Measurements from ENCODE around the gene TMEM248. TPM values are rescaled to one million over a fixed set of nuclear protein-coding genes. Genes with fewer than 3 reads are reported as not detected.

The TMEM248 gene
- total RNA-seq, 1 experiment from 2014 or later: 59.3 TPM

GRCh38 chr7:66921396-66921917 lies 432 bp downstream of the TMEM248 start:
- no TSS peak for BruUV-seq (replicated peaks)
- RAD21 ChIA-PET (ENCODE audit: low non-redundant PET in 1 of 2, low total read pairs in 2 of 2, uncharacterized antibody in 2 of 2, unreplicated experiment in 2 of 2): no interaction called here
- Histone ChIP-seq H3K9ac (ENCODE audit: low read length) (peak overlapping the region; percentile 95), H3K36me3 (ENCODE audit: control insufficient read depth in 1 of 2, insufficient read depth in 2 of 2, low read length in 2 of 2) (no peaks in the 10 kb centered on the region), H3K4me3 (replicated peaks in 1 of 2; ENCODE audit: low read depth in 1 of 2, low read length in 2 of 2) (peak overlapping the region; percentile 82 to 99), H3K27ac (ENCODE audit: low read depth, low read length) (peak overlapping the region; percentile 64), H3K4me1 (ENCODE audit: control insufficient read depth in 1 of 2, insufficient read depth in 2 of 2, low read length in 2 of 2) (peaks cover 0 to 29% of the 10 kb centered on the region in 2 experiments; a peak in 3 of 4 replicates), H3K9me3 (ENCODE audit: control insufficient read depth in 1 of 2, insufficient read depth in 1 of 2, low read depth in 1 of 2, low read length in 2 of 2) (no peaks in the 10 kb centered on the region), H3K27me3 (ENCODE audit: insufficient read depth, low read length) (no peaks in the 10 kb centered on the region), H3K79me2 (ENCODE audit: insufficient read depth, low read length) (peaks cover 51% of the 10 kb centered on the region), H3K4me2 (ENCODE audit: low read length) (peak overlapping the region; percentile 87), H4K20me1 (ENCODE audit: insufficient read depth) (no peaks in the 10 kb centered on the region), H2AFZ (ENCODE audit: low read depth, low read length, poor library complexity, severe bottlenecking) (no peak overlapping the region), H3K9me2 (ENCODE audit: insufficient read depth) (no peaks in the 10 kb centered on the region)
- POLR2A ChIA-PET: no interaction called here
- DNase-seq (ENCODE audit: low read depth, low spot score): no peak
- peak; percentile 46 for ATAC-seq
- intact Hi-C loops (cut with micrococcal nuclease): no loop called here
- TF ChIP-seq JUND (IDR thresholded peaks at IDR 0.05): no peak
- peak; percentile 80 for TF ChIP-seq ZFX (IDR thresholded peaks at IDR 0.05)
- CTCF ChIA-PET: interaction anchor here (1.0 kb wide), 1 partner anchor 16 kb away, joined by 3 read pairs; no protein-coding TSS in a partner anchor

GRCh38 chr7:66921918-66922486 lies 977 bp downstream of the TMEM248 start:
- peak overlapping the region; percentile 64 for H3K27ac ChIP-seq (ENCODE audit: low read depth, low read length)
- DNase-seq (ENCODE audit: low read depth, low spot score) (no peak), ATAC-seq (no peak)
- no peak overlapping the region for H2AFZ ChIP-seq (ENCODE audit: low read depth, low read length, poor library complexity, severe bottlenecking)
- H3K9me2 ChIP-seq (ENCODE audit: insufficient read depth): no peaks in the 10 kb centered on the region
- peak overlapping the region; percentile 95 for H3K9ac ChIP-seq (ENCODE audit: low read length)
- CTCF ChIA-PET: interaction anchor here (1.0 kb wide), 1 partner anchor 17 kb away, joined by 3 read pairs; no protein-coding TSS in a partner anchor
- H3K9me3 ChIP-seq (ENCODE audit: control insufficient read depth in 1 of 2, insufficient read depth in 1 of 2, low read depth in 1 of 2, low read length in 2 of 2): no peaks in the 10 kb centered on the region
- H3K4me2 ChIP-seq (ENCODE audit: low read length): peak overlapping the region; percentile 87
- H3K4me3 ChIP-seq (replicated peaks in 1 of 2; ENCODE audit: low read depth in 1 of 2, low read length in 2 of 2): peak overlapping the region; percentile 82 to 99
- intact Hi-C loops (cut with micrococcal nuclease): no loop called here
- peaks cover 0 to 29% of the 10 kb centered on the region in 2 experiments; a peak in 3 of 4 replicates for H3K4me1 ChIP-seq (ENCODE audit: control insufficient read depth in 1 of 2, insufficient read depth in 2 of 2, low read length in 2 of 2)
- peaks cover 57% of the 10 kb centered on the region for H3K79me2 ChIP-seq (ENCODE audit: insufficient read depth, low read length)
- H4K20me1 ChIP-seq (ENCODE audit: insufficient read depth): no peaks in the 10 kb centered on the region
- no peak for TF ChIP-seq CBX3 (IDR thresholded peaks at IDR 0.05; ENCODE audit: low read depth)
- TF ChIP-seq, protein P1, sequence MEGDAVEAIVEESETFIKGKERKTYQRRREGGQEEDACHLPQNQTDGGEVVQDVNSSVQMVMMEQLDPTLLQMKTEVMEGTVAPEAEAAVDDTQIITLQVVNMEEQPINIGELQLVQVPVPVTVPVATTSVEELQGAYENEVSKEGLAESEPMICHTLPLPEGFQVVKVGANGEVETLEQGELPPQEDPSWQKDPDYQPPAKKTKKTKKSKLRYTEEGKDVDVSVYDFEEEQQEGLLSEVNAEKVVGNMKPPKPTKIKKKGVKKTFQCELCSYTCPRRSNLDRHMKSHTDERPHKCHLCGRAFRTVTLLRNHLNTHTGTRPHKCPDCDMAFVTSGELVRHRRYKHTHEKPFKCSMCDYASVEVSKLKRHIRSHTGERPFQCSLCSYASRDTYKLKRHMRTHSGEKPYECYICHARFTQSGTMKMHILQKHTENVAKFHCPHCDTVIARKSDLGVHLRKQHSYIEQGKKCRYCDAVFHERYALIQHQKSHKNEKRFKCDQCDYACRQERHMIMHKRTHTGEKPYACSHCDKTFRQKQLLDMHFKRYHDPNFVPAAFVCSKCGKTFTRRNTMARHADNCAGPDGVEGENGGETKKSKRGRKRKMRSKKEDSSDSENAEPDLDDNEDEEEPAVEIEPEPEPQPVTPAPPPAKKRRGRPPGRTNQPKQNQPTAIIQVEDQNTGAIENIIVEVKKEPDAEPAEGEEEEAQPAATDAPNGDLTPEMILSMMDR (IDR thresholded peaks at IDR 0.05 in 2 of 3, conservative IDR thresholded peaks at IDR 0.05 in 1 of 3; ENCODE audit: borderline replicate concordance in 1 of 3, insufficient read depth in 1 of 3, low read depth in 2 of 3, low read length in 2 of 3): no peak
- TF ChIP-seq ELF1 (IDR thresholded peaks at IDR 0.05; ENCODE audit: borderline replicate concordance, low read depth): no peak
- TF ChIP-seq ZFX (IDR thresholded peaks at IDR 0.05): no peak
- TF ChIP-seq SIN3A (IDR thresholded peaks at IDR 0.05; ENCODE audit: low read depth): 0 out of 2 replicates have a peak, but pooled peaks have one; percentile 30
- no peak for TF ChIP-seq EZH2 (IDR thresholded peaks at IDR 0.05)
- BruUV-seq (replicated peaks): TSS peak; percentile 59
- H3K27me3 ChIP-seq (ENCODE audit: insufficient read depth, low read length): no peaks in the 10 kb centered on the region
- no peaks in the 10 kb centered on the region for H3K36me3 ChIP-seq (ENCODE audit: control insufficient read depth in 1 of 2, insufficient read depth in 2 of 2, low read length in 2 of 2)
- POLR2A ChIA-PET: no interaction called here
- RAD21 ChIA-PET (ENCODE audit: low non-redundant PET in 1 of 2, low total read pairs in 2 of 2, uncharacterized antibody in 2 of 2, unreplicated experiment in 2 of 2): no interaction called here
